Left lobe of liver (tissue), 2 donors: Measurements from ENCODE around the gene C1RL. TPM values are rescaled to one million over a fixed set of nuclear protein-coding genes. Genes with fewer than 3 reads are reported as not detected.

ENCODE experiments used
- ATAC-seq: fragments of 200-7000 bp; cut with Tn5 transposase; one replicate; pipeline ENCODE4 v1.9.1; 2020; ENCODE audit warnings: mild to moderate bottlenecking, moderate library complexity
- DNase-seq: peaks from one replicate; pipeline ENCODE4 v3.0.0-alpha.2; 2020; ENCODE audit warnings: low spot score
- total RNA-seq: library from RNA; stranded (reverse); gene quantifications from one replicate; pipeline ENCODE4 v1.2.1, GENCODE V29; 2021
- donor health status: DM: no; HTN: no; CAD: no; lungs with moderate emphysema.
- donor health status: DM: no; HTN: yes; CAD: no.

C1RL gene
- total RNA-seq, 1 donor from 2014 or later = 243 TPM

DNA sequence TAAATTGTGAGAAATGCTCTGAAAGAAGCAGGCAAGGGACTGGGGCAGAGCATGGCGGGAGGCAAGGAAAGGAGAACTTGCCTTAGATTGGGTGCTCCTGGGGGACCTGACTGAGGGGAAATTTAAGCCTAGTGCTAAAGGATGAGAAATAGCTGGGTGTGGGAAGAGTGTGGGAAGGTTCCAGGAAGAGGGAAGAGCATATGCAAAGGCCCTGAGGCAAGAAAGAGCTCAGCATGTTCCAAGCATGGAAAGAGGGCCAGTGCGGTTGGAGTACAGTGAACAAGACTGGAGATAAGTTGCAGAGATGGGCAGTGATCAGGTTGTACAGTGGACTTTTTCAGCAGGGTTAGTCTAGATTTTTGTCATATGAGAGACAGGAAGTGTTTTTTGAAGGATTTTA lies 30.2 kb upstream of the C1RL start:
- no peak for DNase-seq
- ATAC-seq = no peak

DNA sequence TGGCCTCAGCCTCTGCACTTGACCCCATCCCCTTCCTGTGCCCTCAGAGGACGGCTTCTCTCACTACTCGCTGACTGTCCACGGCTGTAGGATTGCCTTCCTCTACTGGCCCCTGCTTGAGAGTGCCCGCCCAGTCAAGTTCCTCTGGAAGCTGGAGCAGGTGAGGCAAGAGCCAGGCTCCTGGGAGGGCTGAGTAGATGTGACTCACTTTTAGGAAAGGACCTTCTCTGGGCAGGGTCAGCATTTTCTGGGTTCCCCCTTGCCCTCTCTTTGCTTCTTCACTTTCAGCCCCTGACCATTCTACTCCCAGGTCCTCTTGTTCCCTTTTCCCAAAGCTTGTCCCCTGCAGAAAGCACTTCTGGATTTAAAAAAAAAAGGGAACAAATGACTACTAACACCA lies 28.9 kb upstream of the C1RL start:
- DNase-seq (no peak), ATAC-seq (no peak)

- ATAC-seq (no peak), DNase-seq (no peak)
Observed at GRCh38 chr12:7136676-7137075, 27.7 kb upstream of the C1RL start.

DNA sequence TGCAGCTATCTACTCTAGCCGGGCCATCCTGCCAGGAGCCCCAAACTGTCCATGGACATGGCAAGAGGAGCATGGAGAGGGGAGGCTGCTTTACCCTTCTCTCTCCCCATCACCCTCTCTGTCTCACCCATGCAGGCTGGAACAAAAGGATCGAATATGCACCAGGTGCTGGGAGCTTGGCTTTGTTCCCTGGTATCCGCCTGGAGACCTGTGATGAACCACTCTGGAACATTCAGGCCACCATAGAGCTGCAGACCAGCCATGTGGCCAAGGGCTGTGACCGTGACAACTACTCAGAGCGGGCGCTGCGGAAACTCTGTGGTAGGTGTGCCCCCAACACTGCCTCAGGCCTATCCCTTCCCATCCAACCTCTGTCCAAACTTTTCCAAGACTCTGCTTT lies 27.1 kb upstream of the C1RL start:
- ATAC-seq = no peak

GRCh38 chr12:7134396-7135166 lies 25.6 kb upstream of the C1RL start:
- DNase-seq (no peak), ATAC-seq (no peak)

More for the DNA sequence above, 27.1 kb upstream of the C1RL start:
- DNase-seq = no peak

DNA sequence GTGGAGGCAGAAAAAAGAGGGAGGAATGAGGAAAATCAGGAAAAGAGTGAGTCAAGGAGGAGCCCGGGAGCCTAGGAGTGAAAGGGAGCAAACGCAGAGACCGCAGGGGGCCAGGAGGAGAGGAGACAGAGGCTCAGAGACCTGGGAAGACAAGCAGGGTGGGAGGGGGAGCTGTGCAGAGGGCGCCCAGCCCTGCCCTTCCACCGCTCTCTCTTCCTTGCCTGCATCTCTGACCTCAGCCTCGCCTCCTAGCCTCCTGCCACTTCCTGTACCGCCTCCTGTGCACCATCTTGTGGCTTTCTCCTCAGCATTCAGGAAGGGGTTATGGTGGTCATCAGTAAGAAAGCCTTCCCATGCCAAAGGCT lies 22.5 kb upstream of the C1RL start:
- DNase-seq (no peak), ATAC-seq (no peak)

GRCh38 chr12:7130701-7131501 lies 21.9 kb upstream of the C1RL start:
- peak; percentile 53 for ATAC-seq

GRCh38 chr12:7129872-7130691 lies 21.1 kb upstream of the C1RL start, which contains the start of gene CLSTN3:
Gene CLSTN3, plus strand, starts transcription at chr12:7130371. Its CDS starts 278 bp downstream, at chr12:7130649.
- peak; percentile 70 for ATAC-seq
- peak; percentile 91 for DNase-seq

More at GRCh38 chr12:7130701-7131501, 21.9 kb upstream of the C1RL start:
- DNase-seq = peak; percentile 75

DNA sequence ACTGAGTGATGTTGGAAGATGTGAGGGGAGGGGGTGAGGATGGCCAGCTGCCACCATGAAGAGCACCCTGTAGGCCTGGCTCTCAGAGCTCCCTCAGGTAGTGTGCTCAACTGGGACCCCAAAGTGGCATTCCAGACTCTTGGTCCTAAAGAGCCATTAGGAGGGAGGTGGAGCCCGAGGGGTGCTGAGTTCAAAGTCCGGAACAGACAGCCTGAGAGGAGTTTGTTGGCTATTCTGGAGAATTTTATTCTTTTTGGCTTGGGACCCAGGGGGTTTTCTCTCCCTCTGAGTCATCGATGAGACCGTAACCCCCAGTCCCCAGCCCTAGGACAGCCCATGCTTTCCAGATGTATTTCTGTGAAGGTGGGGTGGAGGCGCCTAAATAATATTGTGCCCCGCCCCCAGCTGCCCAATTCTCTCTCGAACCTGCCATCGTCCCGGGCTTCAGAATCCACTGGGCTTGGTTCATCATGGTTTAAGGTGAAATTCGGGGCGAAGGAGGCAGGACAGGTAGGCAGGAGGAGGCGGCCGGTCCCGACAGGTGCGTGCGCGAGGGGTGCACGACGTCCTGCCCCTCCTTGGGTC lies 20.4 kb upstream of the C1RL start:
- ATAC-seq = peak; percentile 17
- no peak for DNase-seq

DNA sequence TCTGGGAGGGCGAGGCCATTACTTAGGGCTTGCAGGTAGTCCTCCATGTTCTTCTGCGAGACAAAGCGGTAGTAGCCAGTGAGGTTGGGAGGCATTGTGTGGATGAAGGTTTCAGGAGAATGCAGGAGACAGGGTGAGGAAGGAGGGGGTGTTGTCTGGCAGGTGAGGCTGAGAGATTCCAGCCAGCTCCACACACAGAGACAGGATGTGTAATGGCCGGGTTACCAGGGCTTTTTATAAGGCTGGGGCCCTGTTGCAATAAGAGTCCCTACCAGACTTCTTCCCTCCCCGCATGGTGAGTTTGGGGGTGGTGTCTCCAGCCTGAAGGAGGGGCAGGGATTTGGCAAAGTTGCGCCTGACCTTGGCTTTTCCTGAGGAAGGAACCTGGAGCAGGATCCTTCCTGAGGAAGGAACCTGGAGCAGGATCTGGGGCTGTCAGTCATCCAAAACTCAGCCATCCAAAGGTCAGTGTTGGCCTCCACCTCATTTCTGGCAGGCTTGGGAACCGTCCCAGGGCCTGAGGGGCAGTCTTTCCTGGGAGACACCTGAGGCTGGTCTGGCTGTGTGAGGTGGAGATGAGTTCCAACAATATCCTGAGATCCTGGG lies 19.8 kb upstream of the C1RL start, which contains the start of gene RBP5:
RBP5 (minus strand) TSS at position 209 of the 606 bp plus-strand sequence; CDS start at position 95, 114 bp downstream.
- DNase-seq (peak; percentile 92), ATAC-seq (peak; percentile 49)

GRCh38 chr12:7127916-7128626 lies 19.1 kb upstream of the C1RL start:
- peak; percentile 82 for DNase-seq
- ATAC-seq = peak; percentile 20

- DNase-seq (no peak), ATAC-seq (no peak)
Observed at GRCh38 chr12:7125632-7126227, 16.7 kb upstream of the C1RL start.

DNA sequence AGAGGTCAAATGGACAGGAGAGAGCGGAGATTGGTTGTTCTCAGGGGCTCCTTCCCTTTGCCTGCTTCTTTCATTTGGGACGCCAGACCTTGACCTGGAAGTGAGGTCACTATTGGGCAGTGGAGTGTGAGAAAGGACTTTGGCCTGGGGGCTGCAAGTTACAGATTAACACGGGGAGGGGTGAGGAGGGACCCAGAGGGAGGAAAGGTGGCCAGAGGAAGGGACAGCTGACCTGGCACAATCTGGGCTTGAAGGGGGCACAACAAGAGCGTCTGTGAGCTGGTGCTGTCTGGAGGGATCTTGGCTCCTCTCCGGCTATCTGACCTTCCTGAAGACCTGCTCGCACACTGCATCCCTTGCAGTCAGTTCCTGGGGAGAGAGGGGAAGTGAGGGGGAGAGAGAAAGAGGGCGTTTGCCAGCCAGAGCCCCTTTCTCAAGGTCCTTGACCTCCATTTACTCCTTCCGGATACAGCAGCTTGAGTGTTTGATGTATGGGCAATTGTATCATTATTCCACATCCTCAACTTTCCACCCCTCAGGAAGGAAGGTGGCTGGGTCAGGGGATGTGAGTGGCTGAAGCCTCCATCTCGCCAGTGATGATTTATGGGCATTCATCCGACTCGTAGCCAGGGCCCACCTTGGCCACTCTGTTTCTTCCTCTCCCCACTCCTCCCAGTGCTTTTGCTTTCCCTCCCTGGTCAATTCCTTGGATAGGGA lies 14.9 kb upstream of the C1RL start:
- peak; percentile 92 for DNase-seq
- ATAC-seq = peak; percentile 57

DNA sequence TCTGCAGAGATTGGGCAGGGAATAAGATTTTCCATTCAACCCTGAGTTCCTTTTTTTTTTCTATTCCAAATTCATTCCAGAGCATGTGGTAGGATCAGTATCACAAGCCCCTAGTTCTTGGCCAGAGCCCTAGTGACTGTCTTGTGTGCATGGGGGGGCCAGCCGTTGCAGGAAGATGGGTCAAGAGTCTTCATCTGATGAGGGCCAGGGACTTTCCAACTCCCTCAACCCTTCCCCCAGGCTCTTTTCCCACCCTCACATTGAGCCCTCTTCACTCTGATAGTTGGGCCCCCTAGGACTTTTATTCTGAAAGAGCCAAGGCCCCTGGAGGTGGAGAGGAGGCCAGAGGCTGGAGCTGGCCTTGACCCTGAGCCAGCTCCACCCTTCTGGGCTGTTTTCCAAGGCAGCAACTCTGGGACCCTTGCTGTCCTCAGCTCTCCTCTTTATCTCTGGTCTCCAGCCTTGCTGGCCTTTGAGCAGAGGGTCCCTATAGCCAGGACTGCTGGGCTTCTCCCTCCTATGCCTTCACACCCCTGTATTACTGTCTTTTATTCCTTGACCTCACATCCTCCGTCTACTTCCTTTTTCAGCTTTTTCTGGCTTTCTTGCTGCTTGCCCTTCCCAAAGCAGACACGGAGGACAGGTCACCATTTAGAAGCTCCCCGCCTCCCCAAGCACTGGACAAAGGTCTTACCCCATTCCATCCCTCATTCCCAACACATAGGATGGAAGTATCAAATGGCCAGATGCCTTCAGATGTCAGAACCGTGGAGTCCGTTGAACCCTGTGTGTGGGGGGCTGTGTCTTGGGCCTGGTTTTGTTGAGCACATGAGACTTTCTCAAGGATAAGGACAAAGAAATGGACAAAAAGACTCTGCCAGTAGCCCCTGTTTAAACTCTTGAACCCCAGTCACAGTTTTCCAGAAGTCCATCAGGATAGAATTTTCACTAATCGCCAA lies 14.1 kb upstream of the C1RL start:
- ATAC-seq = peak; percentile 35
- DNase-seq = peak; percentile 75

GRCh38 chr12:7121324-7121723 lies 12.3 kb upstream of the C1RL start:
- ATAC-seq (peak; percentile 0), DNase-seq (no peak)

GRCh38 chr12:7120166-7120565 lies 11.2 kb upstream of the C1RL start:
- no peak for ATAC-seq

DNA sequence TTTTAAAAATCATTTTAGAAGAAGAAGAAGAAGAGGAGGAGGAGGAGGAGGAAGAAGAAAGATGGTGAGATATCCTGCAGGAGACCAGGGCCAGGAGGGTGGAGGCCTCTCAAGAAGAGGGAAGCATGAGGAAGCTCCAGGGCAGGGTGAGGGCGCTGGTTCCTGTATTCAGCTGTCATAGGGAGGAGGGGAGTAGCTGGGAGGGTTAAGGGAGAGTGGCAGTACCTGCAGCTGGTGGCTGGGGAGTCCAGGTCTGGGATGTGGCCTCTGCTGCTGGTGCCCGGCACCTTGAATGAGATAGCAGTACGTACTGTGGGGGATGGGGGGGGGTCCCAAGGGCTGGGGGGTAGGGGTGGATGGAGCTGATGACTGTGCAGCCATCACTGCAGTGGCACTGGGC lies 9.9 kb upstream of the C1RL start:
- DNase-seq (no peak), ATAC-seq (no peak)

More at GRCh38 chr12:7120166-7120565, 11.2 kb upstream of the C1RL start:
- DNase-seq = no peak
